HG02973 (cell line): ENCODE measurements around the gene MAP2K5.

Experiments used
- ATAC-seq: cut with Tn5 transposase; IDR thresholded peaks from one replicate; pipeline ENCODE4 v1.9.1; 2021; ENCODE audit warnings: moderate library complexity; ENCODE audit not compliant: unreplicated experiment

MAP2K5 gene

DNA sequence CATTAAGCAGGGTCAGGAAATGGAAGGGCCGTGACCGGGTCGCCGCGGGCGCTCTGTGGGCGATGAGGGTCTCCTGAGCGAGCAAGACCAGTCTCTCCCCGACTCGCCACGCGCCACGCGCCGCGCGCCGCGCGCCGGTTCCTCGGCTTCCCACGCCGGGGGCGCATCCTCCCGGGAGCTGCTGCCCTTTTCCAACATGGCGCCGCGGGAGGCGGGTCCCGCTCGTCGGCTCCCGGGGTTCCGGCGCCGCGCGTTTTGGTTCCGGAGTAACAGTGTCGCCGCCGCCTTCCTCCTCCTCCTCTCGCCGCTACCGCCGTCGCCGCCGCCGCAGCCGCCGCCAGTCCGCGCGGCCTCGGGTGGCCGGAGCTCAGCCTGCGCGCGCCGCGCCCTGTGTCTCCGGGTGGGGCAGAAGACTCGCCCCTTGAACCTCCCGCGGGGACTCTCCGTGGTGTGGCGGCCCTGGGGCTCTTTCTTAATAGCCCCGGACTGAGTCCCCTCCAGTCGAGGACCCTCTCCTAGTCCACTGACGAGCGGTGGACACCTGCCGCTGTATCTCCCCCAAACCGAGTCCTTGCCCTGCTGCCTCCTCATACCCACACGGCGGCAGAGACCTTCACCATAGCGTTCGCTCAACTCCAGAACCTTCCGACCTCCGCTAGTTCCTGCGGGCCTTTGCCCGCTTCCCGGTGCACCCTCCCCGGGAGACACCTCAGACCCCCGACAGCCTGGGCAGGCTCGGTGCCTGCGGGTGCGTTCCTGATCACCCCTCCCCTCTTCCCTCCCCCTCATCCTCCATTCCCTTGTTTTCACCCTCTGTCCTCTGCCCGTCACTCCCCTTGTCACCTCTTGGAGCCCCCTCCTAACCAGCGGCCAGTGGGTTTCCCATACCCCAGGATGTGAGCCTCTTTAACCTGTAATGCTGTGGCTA, at the start of gene MAP2K5:
Gene MAP2K5 (plus strand): TSS at position 284 of the 928 bp plus-strand sequence. CDS start 633 bp downstream, at position 917.
- ATAC-seq = peak; percentile 38

DNA sequence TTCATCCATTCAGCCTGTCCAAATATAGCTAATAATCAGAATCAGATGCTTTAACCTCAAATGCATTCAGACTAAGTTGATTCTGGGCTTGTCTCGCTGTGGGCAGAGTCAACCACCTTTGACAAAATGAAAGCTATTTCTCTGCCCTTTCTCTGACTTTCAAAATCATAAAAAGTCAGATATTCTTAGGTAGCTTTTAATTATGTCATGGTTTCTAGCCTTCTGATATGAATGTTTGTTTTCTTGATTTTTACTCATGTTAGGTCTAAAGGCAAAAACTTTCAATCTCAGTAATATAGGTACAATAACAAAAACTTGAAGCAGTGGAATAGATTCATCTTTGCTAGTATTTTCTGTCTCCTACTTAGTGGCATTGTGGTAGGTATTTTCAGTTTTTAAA, 46.9 kb upstream of the MAP2K5 start:
- no peak for ATAC-seq

GRCh38 chr15:67501177-67501835, 41.2 kb upstream of the MAP2K5 start:
- no peak for ATAC-seq

- ATAC-seq = no peak
These were observed 40.6 kb upstream of the MAP2K5 start for GRCh38 chr15:67501836-67502461.

DNA sequence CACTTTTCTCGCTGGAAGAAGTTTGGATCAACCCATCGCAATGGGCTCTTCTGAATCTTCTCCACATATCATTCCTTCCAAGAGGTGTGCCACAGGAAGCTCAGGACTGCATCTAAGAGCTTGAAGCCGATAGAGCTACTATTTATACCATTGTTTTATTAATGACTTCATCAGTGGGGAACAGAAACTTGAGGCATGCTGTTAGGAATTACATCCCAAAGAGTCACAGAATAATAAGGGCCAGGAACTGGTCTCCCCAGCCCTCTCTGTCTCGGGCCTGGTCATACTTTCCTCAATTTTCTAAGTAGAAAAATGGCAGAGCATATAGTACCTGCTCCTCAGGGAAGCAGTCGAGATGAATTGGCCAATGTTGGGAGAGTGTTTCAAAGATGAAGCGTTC, 38.4 kb upstream of the MAP2K5 start:
- ATAC-seq = no peak

DNA sequence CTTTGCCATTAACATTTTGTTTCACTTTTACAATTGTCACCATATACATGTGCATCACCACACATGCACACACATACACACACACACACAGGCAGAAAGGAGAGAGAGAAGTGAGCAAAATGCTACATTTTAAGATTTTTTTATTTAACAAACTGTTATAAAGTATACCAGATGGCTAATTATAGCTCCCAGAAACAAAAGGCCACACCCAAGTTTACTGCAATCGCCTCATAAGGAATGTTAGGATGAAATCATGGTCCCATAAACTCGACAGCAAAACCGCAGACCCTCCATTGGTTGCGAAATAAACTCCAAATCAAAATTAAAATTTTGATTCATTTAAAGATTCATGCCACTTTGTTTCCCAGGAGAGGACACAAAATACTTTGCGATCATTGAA, 37.7 kb upstream of the MAP2K5 start:
- ATAC-seq = no peak

DNA sequence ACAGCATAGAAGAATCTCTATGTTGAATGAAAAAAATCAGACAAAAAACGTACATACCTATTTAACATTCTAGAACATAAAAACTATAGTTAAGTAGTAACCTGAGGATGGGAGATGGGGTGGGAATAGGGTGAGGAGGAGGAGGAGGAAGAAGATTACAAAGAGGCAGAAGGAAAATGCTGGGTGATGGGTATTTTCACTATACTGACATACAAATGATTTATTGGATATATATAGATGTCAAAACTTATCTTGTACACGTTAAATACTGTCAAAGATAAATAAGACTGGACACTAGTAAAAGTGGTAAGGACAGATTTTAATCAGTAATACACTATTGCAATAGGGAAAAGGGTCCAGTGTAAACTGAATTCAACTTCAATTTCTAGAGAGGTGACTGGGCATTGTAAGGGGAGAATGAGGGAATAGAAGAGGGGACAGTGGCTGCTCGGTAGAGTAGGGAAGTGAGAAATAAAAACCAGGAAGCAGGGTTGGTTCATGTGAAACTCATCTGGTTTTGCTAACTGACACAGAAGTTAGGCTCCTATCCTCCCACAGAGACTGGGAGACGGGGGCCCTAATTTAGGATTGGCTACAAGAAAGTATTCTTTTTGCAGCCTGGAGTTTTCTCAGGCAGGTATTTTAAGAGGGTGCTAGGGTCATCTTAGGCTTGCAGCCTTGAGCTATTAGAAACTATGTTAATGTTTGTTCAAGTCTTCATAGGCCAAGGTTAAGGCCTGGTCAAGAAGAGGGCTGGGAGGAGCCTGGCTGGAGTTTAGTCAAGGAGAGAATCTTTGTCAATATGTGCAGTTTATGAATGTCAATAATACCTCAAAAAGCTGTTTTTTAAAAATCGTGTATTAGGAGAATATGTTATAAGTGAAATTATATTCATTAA, 36.6 kb upstream of the MAP2K5 start:
- ATAC-seq = no peak

GRCh38 chr15:67506775-67507747, 35.4 kb upstream of the MAP2K5 start:
- no peak for ATAC-seq

DNA sequence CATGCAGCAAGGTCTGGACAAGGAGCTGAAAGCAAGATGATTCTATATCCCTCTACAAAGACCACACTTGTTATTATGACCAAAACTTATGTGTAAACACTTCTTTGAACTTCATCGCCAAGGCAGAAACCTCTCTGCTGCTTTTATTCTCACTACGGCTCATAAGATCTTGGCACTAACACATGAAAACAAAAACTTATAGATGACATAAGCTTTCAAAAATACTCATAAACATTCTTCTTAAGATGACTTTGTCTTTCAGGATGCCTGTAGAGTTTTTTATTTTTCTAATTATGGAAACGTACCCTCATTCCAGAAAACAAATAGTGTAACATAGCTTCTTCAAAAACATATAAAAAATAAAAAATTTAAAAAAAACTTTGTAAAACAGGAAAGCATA, 34.1 kb upstream of the MAP2K5 start:
- ATAC-seq = no peak

- no peak for ATAC-seq
These were observed 32.6 kb upstream of the MAP2K5 start for GRCh38 chr15:67509918-67510317.

- no peak for ATAC-seq
These were observed 31.8 kb upstream of the MAP2K5 start for GRCh38 chr15:67510597-67511190.

GRCh38 chr15:67511606-67512005, 30.9 kb upstream of the MAP2K5 start:
- ATAC-seq = no peak

GRCh38 chr15:67512140-67512539, 30.4 kb upstream of the MAP2K5 start:
- ATAC-seq = no peak

GRCh38 chr15:67512933-67513714, 29.4 kb upstream of the MAP2K5 start:
- ATAC-seq = no peak

DNA sequence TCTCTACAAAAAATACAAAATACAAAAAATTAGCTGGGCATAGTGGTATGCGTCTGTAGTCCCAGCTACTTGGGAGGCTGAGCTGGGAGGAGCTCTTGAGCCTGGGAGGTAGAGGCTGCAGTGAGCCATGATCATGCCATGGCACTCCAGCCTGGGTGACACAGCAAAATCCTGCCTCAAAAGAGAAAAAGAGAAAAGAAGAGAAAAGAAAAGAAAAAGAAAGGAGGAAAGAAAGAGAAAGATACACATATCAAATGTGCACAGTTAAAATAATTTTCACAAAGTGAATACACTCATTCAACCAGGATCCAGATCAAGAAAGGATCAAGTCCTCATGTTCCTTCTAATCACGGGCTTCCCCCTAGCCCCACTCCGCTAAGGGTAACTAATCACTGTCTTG, 27.4 kb upstream of the MAP2K5 start:
- no peak for ATAC-seq

DNA sequence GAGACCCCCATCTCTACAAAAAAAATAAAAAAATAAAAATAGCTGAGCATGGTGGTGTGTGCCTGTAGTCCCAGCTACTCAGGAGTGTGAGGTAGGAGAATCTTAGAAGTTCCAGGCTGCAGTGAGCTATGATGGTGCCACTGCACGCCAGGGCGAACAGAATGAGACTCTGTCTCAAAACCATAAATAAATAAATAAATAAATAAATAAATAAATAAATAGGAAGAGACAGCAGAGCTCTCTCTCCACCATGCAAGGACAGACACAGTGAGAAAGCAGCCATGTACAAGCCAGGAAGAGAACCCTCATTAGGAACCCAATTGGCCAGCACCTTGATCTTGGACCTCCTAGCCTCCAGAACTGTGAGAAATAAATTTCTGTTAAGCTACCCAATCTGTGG, 26.9 kb upstream of the MAP2K5 start:
- ATAC-seq = no peak

- ATAC-seq = no peak
These were observed 22.0 kb upstream of the MAP2K5 start for GRCh38 chr15:67520321-67521028.
